CD4-positive, alpha-beta T cell treated with Interleukin-15 for 1 hour (primary cell): ENCODE data around the gene DNM3.

Source experiments
- DNase-seq: peaks from one replicate; pipeline ENCODE4 v3.0.0-alpha.2; 2020

Gene DNM3

GRCh38 chr1:172146141-172146850 lies 305.0 kb downstream of the DNM3 start:
- DNase-seq: no peak

- DNase-seq: no peak
Measured at GRCh38 chr1:172147541-172147940, 306.2 kb downstream of the DNM3 start.

- no peak for DNase-seq
Measured at GRCh38 chr1:172148213-172148612, 306.9 kb downstream of the DNM3 start.

- no peak for DNase-seq
Measured at GRCh38 chr1:172148707-172149106, 307.4 kb downstream of the DNM3 start.

- no peak for DNase-seq
Measured at GRCh38 chr1:172149346-172149745, 308.0 kb downstream of the DNM3 start.

- no peak for DNase-seq
Measured at GRCh38 chr1:172154551-172154950, 313.3 kb downstream of the DNM3 start.

- no peak for DNase-seq
Measured at GRCh38 chr1:172155766-172156165, 314.5 kb downstream of the DNM3 start.

GRCh38 chr1:172162236-172162635 lies 320.9 kb downstream of the DNM3 start:
- no peak for DNase-seq

- no peak for DNase-seq
Measured at GRCh38 chr1:172163498-172164215, 322.4 kb downstream of the DNM3 start.

- no peak for DNase-seq
Measured at GRCh38 chr1:172165403-172165802, 324.1 kb downstream of the DNM3 start.

- no peak for DNase-seq
Measured at GRCh38 chr1:172167796-172168596, 326.7 kb downstream of the DNM3 start.

GRCh38 chr1:172168597-172168872 lies 327.2 kb downstream of the DNM3 start:
- DNase-seq: no peak

GRCh38 chr1:172169836-172170235 lies 328.5 kb downstream of the DNM3 start:
- no peak for DNase-seq

GRCh38 chr1:172172352-172172831 lies 331.1 kb downstream of the DNM3 start:
- DNase-seq: no peak

GRCh38 chr1:172176206-172176605 lies 334.9 kb downstream of the DNM3 start:
- DNase-seq: no peak

- no peak for DNase-seq
Measured at GRCh38 chr1:172177849-172178248, 336.6 kb downstream of the DNM3 start.

GRCh38 chr1:172178886-172179285 lies 337.6 kb downstream of the DNM3 start:
- no peak for DNase-seq

- DNase-seq: no peak
Measured at GRCh38 chr1:172179918-172180317, 338.6 kb downstream of the DNM3 start.

GRCh38 chr1:172180501-172181285 lies 339.4 kb downstream of the DNM3 start:
- peak; percentile 44 for DNase-seq

GRCh38 chr1:172184506-172185191 lies 343.4 kb downstream of the DNM3 start:
- DNase-seq: no peak

GRCh38 chr1:172185211-172185610 lies 343.9 kb downstream of the DNM3 start:
- DNase-seq: no peak

- DNase-seq: no peak
Measured at GRCh38 chr1:172185996-172186395, 344.7 kb downstream of the DNM3 start.
